ACC112 (cell line): ENCODE results near the gene KLRD1.
"Not testable (repeated sequence)": the region's sequence is repeated elsewhere in the genome, so short reads cannot be mapped to it uniquely, and the experiment has no call there.

ENCODE experiments used
- H2AFZ ChIP-seq: fragments of 200-600 bp; sonication (generic); one replicate; pipeline ENCODE4 v1.6.0; 2017; ENCODE audit warnings: antibody characterized with exemption, low read length; ENCODE audit not compliant: unreplicated experiment
- H3K27ac ChIP-seq: fragments of 200-600 bp; sonication (generic); 2 replicates; pipeline ENCODE4 v1.5.1; 2014; ENCODE audit warnings: low read depth, mild to moderate bottlenecking, antibody characterized with exemption, low read length, moderate library complexity
- H3K27me3 ChIP-seq: fragments of 200-600 bp; sonication (generic); 2 replicates; pipeline ENCODE4 v1.6.1; 2014; ENCODE audit warnings: mild to moderate bottlenecking, antibody characterized with exemption, low read length, moderate library complexity, mixed read lengths; ENCODE audit not compliant: insufficient read depth
- H3K36me3 ChIP-seq: fragments of 200-600 bp; sonication (generic); 2 replicates; pipeline ENCODE4 v1.6.1; 2016; ENCODE audit warnings: mild to moderate bottlenecking, antibody characterized with exemption, low read length, moderate library complexity, mixed read lengths; ENCODE audit not compliant: insufficient read depth
- H3K4me1 ChIP-seq: fragments of 200-600 bp; sonication (generic); one replicate; pipeline ENCODE4 v1.6.1; 2016; ENCODE audit warnings: low read length, mixed read lengths; ENCODE audit not compliant: insufficient read depth, unreplicated experiment, control insufficient read depth
- H3K4me3 ChIP-seq: fragments of 200-600 bp; sonication (generic); 2 replicates; pipeline ENCODE4 v1.5.1; 2014; ENCODE audit warnings: mild to moderate bottlenecking, low read depth, low read length
- H3K79me2 ChIP-seq: fragments of 200-600 bp; sonication (generic); one replicate; pipeline ENCODE4 v1.6.0; 2016; ENCODE audit warnings: low read length; ENCODE audit not compliant: control insufficient read depth, unreplicated experiment, insufficient read depth

Gene KLRD1

GRCh38 chr12:10361622-10362021 is 54.0 kb downstream of the KLRD1 start:
- Histone ChIP-seq H3K27me3 (no peaks in the 10 kb centered on the region), H3K4me1 (peaks cover 29% of the 10 kb centered on the region), H3K36me3 (no peaks in the 10 kb centered on the region), H3K27ac (no peak overlapping the region), H2AFZ (peak overlapping the region; percentile 53), H3K79me2 (no peaks in the 10 kb centered on the region), H3K4me3 (no peak overlapping the region)

- Histone ChIP-seq H3K27ac (no peak overlapping the region), H3K27me3 (no peaks in the 10 kb centered on the region), H3K79me2 (no peaks in the 10 kb centered on the region), H3K36me3 (no peaks in the 10 kb centered on the region), H2AFZ (no peak overlapping the region), H3K4me1 (peaks cover 31% of the 10 kb centered on the region), H3K4me3 (no peak overlapping the region)
Observed at GRCh38 chr12:10362325-10362724, 54.7 kb downstream of the KLRD1 start.

GRCh38 chr12:10362828-10363657 is 55.4 kb downstream of the KLRD1 start:
- no peaks in the 10 kb centered on the region for H3K27me3 ChIP-seq
- no peaks in the 10 kb centered on the region for H3K79me2 ChIP-seq
- H3K4me3 ChIP-seq = peak overlapping the region; percentile 90; the same call in 1 of the 2 replicates
- H3K27ac ChIP-seq = no peak overlapping the region
- peak overlapping the region; percentile 96 for H2AFZ ChIP-seq
- H3K36me3 ChIP-seq = no peaks in the 10 kb centered on the region
- H3K4me1 ChIP-seq = peaks cover 31% of the 10 kb centered on the region

- Histone ChIP-seq H3K27me3 (no peaks in the 10 kb centered on the region), H3K4me3 (peak overlapping the region; percentile 90), H3K36me3 (no peaks in the 10 kb centered on the region), H3K27ac (peak overlapping the region; percentile 85), H3K4me1 (peaks cover 31% of the 10 kb centered on the region), H3K79me2 (no peaks in the 10 kb centered on the region), H2AFZ (peak overlapping the region; percentile 96)
Observed at GRCh38 chr12:10363658-10363913, 55.9 kb downstream of the KLRD1 start.

GRCh38 chr12:10363914-10364814 is 56.5 kb downstream of the KLRD1 start:
- no peaks in the 10 kb centered on the region for H3K27me3 ChIP-seq
- H3K36me3 ChIP-seq = no peaks in the 10 kb centered on the region
- peak overlapping the region; percentile 90 for H3K4me3 ChIP-seq
- H3K4me1 ChIP-seq = peaks cover 31% of the 10 kb centered on the region
- peak overlapping the region; percentile 96 for H2AFZ ChIP-seq
- no peaks in the 10 kb centered on the region for H3K79me2 ChIP-seq
- H3K27ac ChIP-seq = peak overlapping the region; percentile 85

GRCh38 chr12:10364815-10365622 is 57.3 kb downstream of the KLRD1 start:
- peaks cover 31% of the 10 kb centered on the region for H3K4me1 ChIP-seq
- no peaks in the 10 kb centered on the region for H3K27me3 ChIP-seq
- H3K79me2 ChIP-seq = no peaks in the 10 kb centered on the region
- peak overlapping the region; percentile 97 for H2AFZ ChIP-seq
- H3K36me3 ChIP-seq = no peaks in the 10 kb centered on the region
- peak overlapping the region; percentile 90 for H3K4me3 ChIP-seq
- H3K27ac ChIP-seq = peak overlapping the region; percentile 85

GRCh38 chr12:10365696-10366405 is 58.2 kb downstream of the KLRD1 start:
- H3K4me3 ChIP-seq = peak overlapping the region; percentile 90
- no peaks in the 10 kb centered on the region for H3K27me3 ChIP-seq
- peak overlapping the region; percentile 85; the same call in 1 of the 2 replicates for H3K27ac ChIP-seq
- no peaks in the 10 kb centered on the region for H3K36me3 ChIP-seq
- no peaks in the 10 kb centered on the region for H3K79me2 ChIP-seq
- H3K4me1 ChIP-seq = peaks cover 31% of the 10 kb centered on the region
- peak overlapping the region; percentile 97 for H2AFZ ChIP-seq

GRCh38 chr12:10366875-10367274 is 59.2 kb downstream of the KLRD1 start:
- Histone ChIP-seq H3K4me1 (peaks cover 26% of the 10 kb centered on the region), H3K27ac (no peak overlapping the region), H2AFZ (peak overlapping the region; percentile 97), H3K27me3 (no peaks in the 10 kb centered on the region), H3K36me3 (no peaks in the 10 kb centered on the region), H3K79me2 (no peaks in the 10 kb centered on the region), H3K4me3 (no peak overlapping the region)

- H3K27me3 ChIP-seq, H3K79me2 ChIP-seq, H2AFZ ChIP-seq, H3K36me3 ChIP-seq, H3K4me3 ChIP-seq, H3K27ac ChIP-seq: not testable (repeated sequence)
- peaks cover 27% of the 10 kb centered on the region for H3K4me1 ChIP-seq
Observed at GRCh38 chr12:10367714-10368113, 60.0 kb downstream of the KLRD1 start.
